ENCODE data around the gene DIAPH3. TPM values are rescaled to one million over a fixed set of nuclear protein-coding genes. Genes with fewer than 3 reads are reported as not detected.

DIAPH3 gene
- total and polyA plus RNA-seq, 2 of the 8 experiments (the other 6 are each of a cell fraction or from before 2014, with no cell fraction given) = 8.0 to 30.8 TPM

DNA sequence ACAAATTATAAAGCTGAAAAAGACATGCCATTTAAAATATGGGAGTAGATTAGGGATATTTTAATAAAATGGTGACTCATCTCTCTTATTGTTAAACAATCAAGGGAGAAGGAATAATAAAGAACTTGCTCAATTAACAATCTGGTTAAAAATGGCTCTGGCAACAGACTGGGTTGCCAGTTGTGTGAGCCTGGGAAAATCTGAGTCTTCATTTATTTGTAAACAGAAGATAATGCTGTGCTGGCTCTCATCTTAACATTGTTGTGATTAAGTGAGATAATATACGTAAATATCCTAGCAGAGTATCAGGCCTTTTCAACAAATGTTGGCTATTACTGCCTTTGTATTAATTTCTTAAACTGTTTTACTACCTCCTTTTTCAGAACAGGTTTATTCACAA lies 453.3 kb downstream of the DIAPH3 start (continued):
- no peak for TF ChIP-seq POU5F1 (IDR thresholded peaks at IDR 0.05; ENCODE audit: low read depth, low read length)

Data from H1 (cell line).